ENCODE data around the gene CACNA1I. TPM values are rescaled to one million over a fixed set of nuclear protein-coding genes. Genes with fewer than 3 reads are reported as not detected.

The CACNA1I gene
- total RNA-seq, 2 donors from 2014 or later, result 0.08 TPM; not detected in 1

DNA sequence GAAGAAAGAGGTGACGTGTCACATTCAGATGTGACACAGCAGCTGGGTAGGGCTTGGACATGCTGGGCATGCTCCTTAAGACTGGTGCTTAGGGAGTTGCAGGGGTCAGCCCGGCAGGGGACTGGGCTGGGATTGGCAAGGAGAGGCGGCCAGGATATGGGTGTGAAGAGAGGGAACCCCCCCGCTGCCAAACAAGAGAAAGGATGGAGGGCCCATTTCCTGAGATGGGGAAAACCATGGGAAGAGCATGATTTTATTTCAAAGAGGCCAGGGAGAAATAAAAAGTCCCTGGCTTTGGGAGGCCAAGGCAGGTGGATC is 44.9 kb upstream of the CACNA1I start:
- H3K27ac ChIP-seq, result no peak overlapping the region
- no peaks in the 10 kb centered on the region for H3K9me3 ChIP-seq
- peaks cover 0 to 80% of the 10 kb centered on the region in 2 donors for H3K4me1 ChIP-seq
- H3K36me3 ChIP-seq, result peaks cover 60% of the 10 kb centered on the region
- TF ChIP-seq, protein P1, sequence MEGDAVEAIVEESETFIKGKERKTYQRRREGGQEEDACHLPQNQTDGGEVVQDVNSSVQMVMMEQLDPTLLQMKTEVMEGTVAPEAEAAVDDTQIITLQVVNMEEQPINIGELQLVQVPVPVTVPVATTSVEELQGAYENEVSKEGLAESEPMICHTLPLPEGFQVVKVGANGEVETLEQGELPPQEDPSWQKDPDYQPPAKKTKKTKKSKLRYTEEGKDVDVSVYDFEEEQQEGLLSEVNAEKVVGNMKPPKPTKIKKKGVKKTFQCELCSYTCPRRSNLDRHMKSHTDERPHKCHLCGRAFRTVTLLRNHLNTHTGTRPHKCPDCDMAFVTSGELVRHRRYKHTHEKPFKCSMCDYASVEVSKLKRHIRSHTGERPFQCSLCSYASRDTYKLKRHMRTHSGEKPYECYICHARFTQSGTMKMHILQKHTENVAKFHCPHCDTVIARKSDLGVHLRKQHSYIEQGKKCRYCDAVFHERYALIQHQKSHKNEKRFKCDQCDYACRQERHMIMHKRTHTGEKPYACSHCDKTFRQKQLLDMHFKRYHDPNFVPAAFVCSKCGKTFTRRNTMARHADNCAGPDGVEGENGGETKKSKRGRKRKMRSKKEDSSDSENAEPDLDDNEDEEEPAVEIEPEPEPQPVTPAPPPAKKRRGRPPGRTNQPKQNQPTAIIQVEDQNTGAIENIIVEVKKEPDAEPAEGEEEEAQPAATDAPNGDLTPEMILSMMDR (IDR thresholded peaks at IDR 0.05), result no peak
- no peak for DNase-seq (ENCODE audit: low spot score)
- H3K27me3 ChIP-seq, result no peaks in the 10 kb centered on the region
- H3K4me3 ChIP-seq, result no peak overlapping the region

GRCh38 chr22:39526736-39527171 is 43.8 kb upstream of the CACNA1I start:
- Histone ChIP-seq H3K4me1 (peaks cover 0 to 87% of the 10 kb centered on the region in 2 donors), H3K27me3 (no peaks in the 10 kb centered on the region), H3K4me3 (no peak overlapping the region), H3K36me3 (peaks cover 49% of the 10 kb centered on the region), H3K27ac (peak overlapping the region in 1 of 2 donors; percentile 13), H3K9me3 (no peaks in the 10 kb centered on the region)
- no peak for DNase-seq (ENCODE audit: low spot score)
- TF ChIP-seq, protein P1 (IDR thresholded peaks at IDR 0.05), result no peak

- Histone ChIP-seq H3K4me3 (no peak overlapping the region), H3K9me3 (no peaks in the 10 kb centered on the region), H3K27me3 (no peaks in the 10 kb centered on the region), H3K4me1 (peaks cover 0 to 83% of the 10 kb centered on the region in 2 donors), H3K36me3 (peaks cover 41% of the 10 kb centered on the region), H3K27ac (peak overlapping the region in 1 of 2 donors; percentile 63)
- TF ChIP-seq, protein P1 (IDR thresholded peaks at IDR 0.05), result no peak
- no peak for DNase-seq (ENCODE audit: low spot score)
Observed at GRCh38 chr22:39527481-39527961, 43.0 kb upstream of the CACNA1I start.

GRCh38 chr22:39528080-39528661 is 42.4 kb upstream of the CACNA1I start:
- peaks cover 0 to 76% of the 10 kb centered on the region in 2 donors for H3K4me1 ChIP-seq
- H3K27ac ChIP-seq, result peak overlapping the region; percentile 4 to 63
- H3K36me3 ChIP-seq, result peaks cover 35% of the 10 kb centered on the region
- no peaks in the 10 kb centered on the region for H3K27me3 ChIP-seq
- H3K4me3 ChIP-seq, result no peak overlapping the region
- DNase-seq (ENCODE audit: low spot score), result no peak
- TF ChIP-seq, protein P1 (IDR thresholded peaks at IDR 0.05), result no peak
- no peaks in the 10 kb centered on the region for H3K9me3 ChIP-seq

- peak; percentile 93 for DNase-seq (ENCODE audit: low spot score)
- Histone ChIP-seq H3K36me3 (peaks cover 28% of the 10 kb centered on the region), H3K4me3 (peak overlapping the region in 1 of 2 donors; percentile 23), H3K9me3 (no peaks in the 10 kb centered on the region), H3K27ac (peak overlapping the region; percentile 4 to 63), H3K27me3 (no peaks in the 10 kb centered on the region), H3K4me1 (peaks cover 0 to 69% of the 10 kb centered on the region in 2 donors)
- TF ChIP-seq, protein P1 (IDR thresholded peaks at IDR 0.05), result peak; percentile 93 to 99
Observed at GRCh38 chr22:39528681-39529486, 41.7 kb upstream of the CACNA1I start.

Measured in right atrium auricular region (tissue), 2 donors.